MM.1S (cell line): Measurements from ENCODE around the gene FUS.

Source experiments
- DNase-seq: peaks from one replicate; pipeline ENCODE4 v3.0.0-alpha.2; 2015
- H2AFZ ChIP-seq: fragments of 300-600 bp; sonication (generic); 2 replicates; pipeline ENCODE4 v1.6.0; 2016; ENCODE audit warnings: antibody characterized with exemption, low read length
- H3F3A ChIP-seq: fragments of 300-600 bp; sonication (generic); 2 replicates; pipeline ENCODE4 v1.6.1; 2016; ENCODE audit warnings: mild to moderate bottlenecking, antibody characterized with exemption, low read length, moderate library complexity, mixed read lengths; ENCODE audit not compliant: insufficient read depth
- H3K27ac ChIP-seq: fragments of 300-600 bp; sonication (generic); 2 replicates; pipeline ENCODE4 v1.5.1; 2016; ENCODE audit warnings: mild to moderate bottlenecking, low read length
- H3K27me3 ChIP-seq: fragments of 300-600 bp; sonication (generic); replicated peaks from 2 replicates; pipeline ENCODE4 v1.6.0; 2016; ENCODE audit warnings: low read length; ENCODE audit not compliant: insufficient read depth
- H3K36me3 ChIP-seq: fragments of 300-600 bp; sonication (generic); replicated peaks from 2 replicates; pipeline ENCODE4 v1.6.1; 2016; ENCODE audit warnings: mild to moderate bottlenecking, low read length, mixed read lengths; ENCODE audit not compliant: insufficient read depth
- H3K4me1 ChIP-seq: fragments of 300-600 bp; sonication (generic); 2 replicates; pipeline ENCODE4 v1.6.1; 2016; ENCODE audit warnings: low read length, mixed read lengths
- H3K4me2 ChIP-seq: fragments of 300-600 bp; sonication (generic); 2 replicates; pipeline ENCODE4 v1.6.0; 2016; ENCODE audit warnings: low read depth, low read length
- H3K4me3 ChIP-seq: fragments of 300-600 bp; sonication (generic); 2 replicates; pipeline ENCODE4 v1.5.1; 2016; ENCODE audit warnings: low read length, mixed read lengths
- H3K79me2 ChIP-seq: fragments of 300-600 bp; sonication (generic); 2 replicates; pipeline ENCODE4 v1.6.1; 2016; ENCODE audit warnings: mixed run types, low read length, mixed read lengths
- H3K9ac ChIP-seq: fragments of 300-600 bp; sonication (generic); 2 replicates; pipeline ENCODE4 v1.6.1; 2016; ENCODE audit warnings: low read length, mixed read lengths
- H3K9me2 ChIP-seq: fragments of 300-600 bp; sonication (generic); replicated peaks from 2 replicates; pipeline ENCODE4 v1.6.1; 2016; ENCODE audit warnings: mild to moderate bottlenecking, low read length, mixed read lengths; ENCODE audit not compliant: insufficient read depth
- H3K9me3 ChIP-seq: fragments of 300-600 bp; sonication (generic); replicated peaks from 2 replicates; pipeline ENCODE4 v1.6.1; 2016; ENCODE audit warnings: mild to moderate bottlenecking, low read length, mixed read lengths; ENCODE audit not compliant: insufficient read depth
- H4K20me1 ChIP-seq: fragments of 300-600 bp; sonication (generic); 2 replicates; pipeline ENCODE4 v1.6.1; 2016; ENCODE audit warnings: mild to moderate bottlenecking, low read length, moderate library complexity, mixed read lengths; ENCODE audit not compliant: insufficient read depth
- EZH2 ChIP-seq: fragments of 300-600 bp; sonication (generic); optimal IDR thresholded peaks from 2 replicates; pipeline ENCODE3; 2017; ENCODE audit warnings: low read depth, mild to moderate bottlenecking, antibody characterized with exemption, low read length, mixed read lengths
- EZH2phosphoT487 ChIP-seq: fragments of 300-600 bp; sonication (generic); IDR thresholded peaks from 2 replicates; pipeline ENCODE4 v1.6.1; 2018; ENCODE audit warnings: antibody characterized with exemption, low read length
- TF ChIP-seq, protein P1 (sequence below): fragments of 300-600 bp; sonication (generic); IDR thresholded peaks from 2 replicates; pipeline ENCODE4 v1.5.1; 2016; ENCODE audit warnings: antibody characterized with exemption, low read length, mixed read lengths

FUS gene

DNA sequence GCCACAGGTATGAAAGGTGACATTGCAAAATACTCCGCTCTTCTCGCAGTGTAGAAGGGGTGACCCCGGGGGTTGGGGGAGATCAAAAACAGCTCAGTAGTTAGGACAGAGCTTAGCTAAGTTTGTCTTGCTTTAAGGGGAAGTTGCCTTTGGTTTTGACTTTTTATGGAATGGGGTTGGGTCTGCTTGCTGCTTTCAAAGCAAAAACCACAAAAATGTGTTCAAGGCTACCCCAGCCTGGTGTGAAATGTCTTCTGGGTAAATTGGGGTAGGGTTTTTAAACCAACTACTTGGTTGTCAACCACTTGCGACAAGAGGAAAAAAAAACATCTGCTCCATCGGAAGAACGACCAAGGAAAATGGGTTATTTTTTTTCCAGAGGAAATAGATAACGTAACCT is 6.2 kb downstream of the FUS start:
- peaks cover 36% of the 10 kb centered on the region for H4K20me1 ChIP-seq
- no peak for DNase-seq
- no peaks in the 10 kb centered on the region for H3K9me3 ChIP-seq

DNA sequence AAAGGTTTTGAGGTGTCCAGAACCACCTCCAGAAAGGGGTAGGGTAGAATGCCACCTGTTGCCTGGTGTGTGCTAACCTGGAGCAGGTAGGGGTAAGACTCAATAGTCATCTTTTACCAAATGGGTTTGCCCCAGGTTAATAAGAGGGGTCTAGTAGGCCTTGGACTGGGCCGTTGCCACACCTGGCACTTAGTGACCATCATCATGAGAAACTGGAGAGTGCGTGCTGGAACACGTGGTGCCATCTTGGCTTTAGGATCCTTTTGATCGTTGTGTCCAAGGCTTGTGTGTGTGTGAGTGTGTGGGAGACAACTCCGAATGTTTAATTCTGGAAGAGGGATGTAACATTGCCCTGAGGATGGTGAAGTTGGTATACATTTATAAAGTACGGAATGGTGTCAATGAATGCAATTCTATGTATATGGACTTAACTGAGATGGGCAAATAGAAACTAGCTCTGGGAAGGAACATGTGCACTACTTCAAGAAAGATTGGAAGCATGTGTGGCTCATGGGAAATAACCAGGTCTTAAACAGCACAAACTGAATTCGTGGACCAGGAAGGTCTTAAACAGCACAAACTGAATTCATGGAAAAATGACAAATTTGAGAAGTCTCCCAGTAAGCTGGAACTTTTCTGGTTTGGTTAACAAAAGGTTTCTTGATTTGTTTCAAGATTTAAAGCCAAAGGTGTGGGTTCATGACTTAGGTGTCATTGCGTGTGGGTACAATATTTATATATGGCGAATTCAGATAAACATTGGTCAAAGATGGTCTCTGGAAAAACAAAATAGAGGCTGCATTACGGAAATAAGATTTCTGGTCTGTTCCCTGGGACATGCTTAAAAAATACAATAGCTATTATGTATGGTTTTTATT is 7.2 kb downstream of the FUS start:
- Histone ChIP-seq H3K36me3 (peaks cover 62% of the 10 kb centered on the region), H3K4me3 (no peak overlapping the region), H2AFZ (no peak overlapping the region), H3K79me2 (peaks cover 82% of the 10 kb centered on the region), H3K27ac (no peak overlapping the region), H3K9me3 (no peaks in the 10 kb centered on the region), H4K20me1 (peaks cover 26% of the 10 kb centered on the region), H3K4me1 (no peaks in the 10 kb centered on the region), H3K4me2 (no peak overlapping the region), H3K9me2 (no peaks in the 10 kb centered on the region), H3K9ac (no peak overlapping the region), H3K27me3 (no peaks in the 10 kb centered on the region), H3F3A (peaks cover 7% of the 10 kb centered on the region; the same call in 1 of the 2 replicates)
- no peak for TF ChIP-seq EZH2
- TF ChIP-seq, protein P1, sequence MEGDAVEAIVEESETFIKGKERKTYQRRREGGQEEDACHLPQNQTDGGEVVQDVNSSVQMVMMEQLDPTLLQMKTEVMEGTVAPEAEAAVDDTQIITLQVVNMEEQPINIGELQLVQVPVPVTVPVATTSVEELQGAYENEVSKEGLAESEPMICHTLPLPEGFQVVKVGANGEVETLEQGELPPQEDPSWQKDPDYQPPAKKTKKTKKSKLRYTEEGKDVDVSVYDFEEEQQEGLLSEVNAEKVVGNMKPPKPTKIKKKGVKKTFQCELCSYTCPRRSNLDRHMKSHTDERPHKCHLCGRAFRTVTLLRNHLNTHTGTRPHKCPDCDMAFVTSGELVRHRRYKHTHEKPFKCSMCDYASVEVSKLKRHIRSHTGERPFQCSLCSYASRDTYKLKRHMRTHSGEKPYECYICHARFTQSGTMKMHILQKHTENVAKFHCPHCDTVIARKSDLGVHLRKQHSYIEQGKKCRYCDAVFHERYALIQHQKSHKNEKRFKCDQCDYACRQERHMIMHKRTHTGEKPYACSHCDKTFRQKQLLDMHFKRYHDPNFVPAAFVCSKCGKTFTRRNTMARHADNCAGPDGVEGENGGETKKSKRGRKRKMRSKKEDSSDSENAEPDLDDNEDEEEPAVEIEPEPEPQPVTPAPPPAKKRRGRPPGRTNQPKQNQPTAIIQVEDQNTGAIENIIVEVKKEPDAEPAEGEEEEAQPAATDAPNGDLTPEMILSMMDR, result no peak
- TF ChIP-seq EZH2phosphoT487, result no peak
- no peak for DNase-seq

More for the DNA sequence above, 6.2 kb downstream of the FUS start:
- Histone ChIP-seq H3K27me3 (no peaks in the 10 kb centered on the region), H2AFZ (no peak overlapping the region), H3K4me1 (peaks cover 6% of the 10 kb centered on the region), H3K4me2 (no peak overlapping the region), H3K79me2 (peaks cover 89% of the 10 kb centered on the region), H3F3A (peaks cover 7% of the 10 kb centered on the region; the same call in 1 of the 2 replicates), H3K27ac (no peak overlapping the region), H3K9me2 (no peaks in the 10 kb centered on the region), H3K9ac (no peak overlapping the region), H3K36me3 (peaks cover 59% of the 10 kb centered on the region), H3K4me3 (no peak overlapping the region)
- TF ChIP-seq, protein P1, result no peak
- TF ChIP-seq EZH2, result no peak
- no peak for TF ChIP-seq EZH2phosphoT487

DNA sequence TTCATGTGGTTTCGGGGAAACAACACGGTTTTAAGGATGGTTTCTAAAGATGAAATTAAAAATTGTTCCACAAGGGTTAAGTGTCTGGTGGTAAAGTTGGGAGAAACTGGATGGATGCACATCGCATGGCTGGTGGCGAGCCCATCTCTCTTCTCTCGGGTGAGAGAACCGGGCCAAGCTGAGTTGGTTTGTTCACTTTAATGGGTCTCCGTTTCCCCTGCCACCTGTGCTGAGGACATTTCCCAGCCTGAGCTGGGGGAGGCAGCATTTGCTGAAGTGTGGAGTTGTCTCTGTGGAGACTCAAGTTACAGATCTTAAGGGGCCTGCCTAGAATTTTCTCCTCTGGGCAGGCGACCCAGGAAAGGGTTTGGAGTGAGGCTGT is 7.9 kb downstream of the FUS start:
- H3K4me2 ChIP-seq, result no peak overlapping the region
- no peaks in the 10 kb centered on the region for H3K9me2 ChIP-seq
- peaks cover 58% of the 10 kb centered on the region for H3K36me3 ChIP-seq
- no peaks in the 10 kb centered on the region for H3K9me3 ChIP-seq
- H2AFZ ChIP-seq, result no peak overlapping the region
- H3K4me3 ChIP-seq, result no peak overlapping the region
- peaks cover 7% of the 10 kb centered on the region; the same call in 1 of the 2 replicates for H3F3A ChIP-seq
- H3K4me1 ChIP-seq, result no peaks in the 10 kb centered on the region
- no peak for DNase-seq
- H3K9ac ChIP-seq, result no peak overlapping the region
- H3K27me3 ChIP-seq, result no peaks in the 10 kb centered on the region
- no peak overlapping the region for H3K27ac ChIP-seq
- peaks cover 20% of the 10 kb centered on the region for H4K20me1 ChIP-seq
- H3K79me2 ChIP-seq, result peaks cover 77% of the 10 kb centered on the region
- TF ChIP-seq EZH2 (no peak), EZH2phosphoT487 (no peak)
- TF ChIP-seq, protein P1, result no peak
